Measurements from ENCODE around the gene MEGF6. TPM values are rescaled to one million over a fixed set of nuclear protein-coding genes. Genes with fewer than 3 reads are reported as not detected.

Gene MEGF6
- total and polyA plus RNA-seq, 4 donors, result 17.7 to 54.2 (median 48.2) TPM

DNA sequence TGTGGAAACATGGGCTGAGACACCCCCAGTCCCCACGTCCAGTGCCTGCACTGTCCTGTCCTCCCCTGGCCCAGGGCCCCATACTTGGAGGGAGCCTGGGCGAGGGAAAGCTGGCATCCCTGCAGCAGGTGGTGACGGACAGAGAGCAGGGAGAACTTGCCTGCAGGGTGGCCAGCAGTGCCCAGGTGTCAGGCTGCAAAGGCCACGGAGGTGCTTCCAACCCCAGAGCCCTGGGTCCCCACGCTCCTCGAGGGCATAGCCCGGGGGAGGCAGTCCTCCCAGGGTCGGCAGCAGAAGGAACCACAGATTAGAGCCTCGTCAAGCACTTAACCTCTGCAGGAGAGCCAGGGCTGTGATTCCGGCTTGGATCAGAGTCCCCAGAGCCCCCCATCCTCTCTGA, 79.4 kb downstream of the MEGF6 start:
- ATAC-seq (ENCODE audit: insufficient read depth, low FRiP score) (no peak), DNase-seq (no peak)
- whole genome bisulfite sequencing, 2 donors, result 67 to 68% methylated on average over 10 of the region's 10 CpGs
- peak overlapping the region in 1 of 2 donors; percentile 44 for H3K27ac ChIP-seq (ENCODE audit: low read depth in 1 of 2, low read length in 1 of 2)
- H3K9ac ChIP-seq (ENCODE audit: insufficient read depth in 1 of 2, low read length in 2 of 2), result no peak overlapping the region
- peaks cover 0 to 25% (median 6%) of the 10 kb centered on the region in 5 donors for H3K4me1 ChIP-seq (ENCODE audit: control insufficient read depth in 5 of 5, insufficient read depth in 5 of 5, low read length in 5 of 5)
- TF ChIP-seq, protein P1, sequence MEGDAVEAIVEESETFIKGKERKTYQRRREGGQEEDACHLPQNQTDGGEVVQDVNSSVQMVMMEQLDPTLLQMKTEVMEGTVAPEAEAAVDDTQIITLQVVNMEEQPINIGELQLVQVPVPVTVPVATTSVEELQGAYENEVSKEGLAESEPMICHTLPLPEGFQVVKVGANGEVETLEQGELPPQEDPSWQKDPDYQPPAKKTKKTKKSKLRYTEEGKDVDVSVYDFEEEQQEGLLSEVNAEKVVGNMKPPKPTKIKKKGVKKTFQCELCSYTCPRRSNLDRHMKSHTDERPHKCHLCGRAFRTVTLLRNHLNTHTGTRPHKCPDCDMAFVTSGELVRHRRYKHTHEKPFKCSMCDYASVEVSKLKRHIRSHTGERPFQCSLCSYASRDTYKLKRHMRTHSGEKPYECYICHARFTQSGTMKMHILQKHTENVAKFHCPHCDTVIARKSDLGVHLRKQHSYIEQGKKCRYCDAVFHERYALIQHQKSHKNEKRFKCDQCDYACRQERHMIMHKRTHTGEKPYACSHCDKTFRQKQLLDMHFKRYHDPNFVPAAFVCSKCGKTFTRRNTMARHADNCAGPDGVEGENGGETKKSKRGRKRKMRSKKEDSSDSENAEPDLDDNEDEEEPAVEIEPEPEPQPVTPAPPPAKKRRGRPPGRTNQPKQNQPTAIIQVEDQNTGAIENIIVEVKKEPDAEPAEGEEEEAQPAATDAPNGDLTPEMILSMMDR (IDR thresholded peaks at IDR 0.05; ENCODE audit: control extremely low read depth, extremely low read depth), result no peak
- H3K27me3 ChIP-seq (ENCODE audit: control insufficient read depth in 3 of 3, insufficient read depth in 3 of 3, low read length in 2 of 3), result no peaks in the 10 kb centered on the region
- H3K36me3 ChIP-seq (ENCODE audit: control insufficient read depth in 4 of 4, insufficient read depth in 4 of 4, low read length in 4 of 4), result peaks cover 0 to 2% (median 0%) of the 10 kb centered on the region in 4 donors
- H3K4me3 ChIP-seq, result no peak overlapping the region
- no peaks in the 10 kb centered on the region for H3K9me3 ChIP-seq (ENCODE audit: control insufficient read depth in 4 of 4, insufficient read depth in 3 of 4, low read length in 3 of 4)

DNA sequence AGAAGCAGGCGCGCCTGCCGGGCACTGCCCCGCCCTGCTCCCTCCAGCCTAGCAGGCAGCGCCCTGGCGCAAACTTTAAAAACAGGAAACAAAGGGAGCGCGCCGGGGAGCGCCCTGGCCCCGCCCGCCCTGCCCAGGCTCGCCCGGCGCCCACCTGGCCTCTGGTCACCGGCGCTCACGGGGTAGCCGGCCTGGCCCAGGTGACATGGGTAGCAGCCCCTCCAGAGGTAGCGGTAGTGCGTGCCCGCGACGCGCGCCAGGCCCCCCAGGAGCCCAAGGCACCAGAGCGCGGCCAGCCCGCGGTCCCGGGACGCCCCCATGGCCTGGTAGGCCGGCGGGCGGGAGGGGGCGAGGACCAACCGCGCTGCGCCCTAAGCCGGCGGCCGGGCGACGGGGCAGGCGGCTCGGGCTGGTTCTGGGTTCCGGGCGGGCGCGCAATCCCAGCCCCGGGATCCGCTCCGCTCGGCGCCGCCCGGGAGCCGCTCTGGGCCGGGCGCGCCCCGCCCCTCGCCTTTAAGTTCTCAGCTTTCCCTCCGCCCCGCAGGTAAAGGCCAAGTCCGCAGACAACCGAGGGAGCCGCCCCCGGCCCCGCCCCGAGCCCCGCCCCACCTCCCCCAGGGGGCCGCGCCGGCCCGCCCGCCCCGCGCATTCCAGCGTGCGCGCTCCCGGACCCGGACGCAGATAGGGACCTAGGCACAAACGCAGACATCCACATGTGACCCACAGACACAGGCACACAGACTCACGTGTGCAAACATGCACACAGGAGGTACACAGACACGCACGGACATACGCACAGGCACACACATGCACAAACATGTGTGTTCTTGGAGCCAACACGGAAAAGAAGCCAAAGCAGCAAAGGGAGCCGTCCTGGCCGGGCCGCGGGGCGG, 80.1 kb downstream of the MEGF6 start:
- ATAC-seq (ENCODE audit: insufficient read depth, low FRiP score), result peak; percentile 89
- H3K9ac ChIP-seq (ENCODE audit: insufficient read depth in 1 of 2, low read length in 2 of 2), result peak overlapping the region in 1 of 2 donors; percentile 77
- peaks cover 0 to 2% (median 0%) of the 10 kb centered on the region in 4 donors for H3K36me3 ChIP-seq (ENCODE audit: control insufficient read depth in 4 of 4, insufficient read depth in 4 of 4, low read length in 4 of 4)
- peaks cover 0 to 25% (median 6%) of the 10 kb centered on the region in 5 donors for H3K4me1 ChIP-seq (ENCODE audit: control insufficient read depth in 5 of 5, insufficient read depth in 5 of 5, low read length in 5 of 5)
- TF ChIP-seq, protein P1 (IDR thresholded peaks at IDR 0.05; ENCODE audit: control extremely low read depth, extremely low read depth), result no peak
- H3K27ac ChIP-seq (ENCODE audit: low read depth in 1 of 2, low read length in 1 of 2), result peak overlapping the region; percentile 62 to 69
- 1% methylated on average over 73 to 96 of the region's 96 CpGs for WGBS, 2 donors
- H3K9me3 ChIP-seq (ENCODE audit: control insufficient read depth in 4 of 4, insufficient read depth in 3 of 4, low read length in 3 of 4), result no peaks in the 10 kb centered on the region
- peak; percentile 81 to 90 (median 88) for DNase-seq
- H3K27me3 ChIP-seq (ENCODE audit: control insufficient read depth in 3 of 3, insufficient read depth in 3 of 3, low read length in 2 of 3), result no peaks in the 10 kb centered on the region
- H3K4me3 ChIP-seq, result peak overlapping the region; percentile 58

DNA sequence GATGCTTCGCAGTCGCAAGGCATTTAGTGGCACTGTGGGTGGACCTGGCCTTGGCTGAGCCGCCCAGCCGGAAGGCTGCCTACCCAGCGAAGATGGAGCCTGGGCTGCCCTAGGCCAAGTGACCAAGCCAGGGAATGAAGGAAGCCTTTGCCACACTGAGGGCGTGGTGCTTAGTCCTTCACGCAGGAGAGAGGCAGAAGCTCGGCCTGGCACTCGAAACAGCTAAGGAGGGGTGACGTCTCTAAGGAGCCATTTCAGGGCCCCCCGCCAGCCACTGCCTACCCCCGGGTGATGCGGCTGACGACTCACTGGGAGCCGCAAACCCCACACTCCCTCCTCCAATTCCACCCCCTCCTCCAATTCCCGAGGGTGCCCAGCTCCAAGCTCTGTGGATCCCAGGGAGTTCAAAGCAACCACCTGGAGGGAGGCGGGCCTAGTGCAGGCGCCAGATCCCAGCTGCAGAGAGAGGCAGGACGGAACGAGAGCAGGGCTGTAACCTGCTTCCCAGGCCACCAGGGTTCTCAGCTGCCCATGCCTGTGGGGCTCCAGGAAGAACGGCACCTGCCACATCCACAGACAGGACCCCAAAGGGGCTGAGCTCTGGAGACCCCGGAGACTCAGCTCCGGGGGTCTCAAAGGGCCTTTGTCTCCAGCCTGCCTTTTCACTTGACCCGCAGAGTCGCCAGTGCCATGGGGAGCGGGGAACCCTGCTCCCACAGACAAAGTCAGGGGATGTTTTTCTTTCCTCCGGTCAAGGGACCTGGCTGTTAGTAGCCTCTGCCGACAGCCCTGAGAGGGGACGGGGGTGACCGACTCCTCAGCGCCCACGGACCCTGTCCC, 81.0 kb downstream of the MEGF6 start:
- H3K4me1 ChIP-seq (ENCODE audit: control insufficient read depth in 5 of 5, insufficient read depth in 5 of 5, low read length in 5 of 5), result peaks cover 0 to 25% (median 6%) of the 10 kb centered on the region in 5 donors
- H3K9me3 ChIP-seq (ENCODE audit: control insufficient read depth in 4 of 4, insufficient read depth in 3 of 4, low read length in 3 of 4), result no peaks in the 10 kb centered on the region
- H3K36me3 ChIP-seq (ENCODE audit: control insufficient read depth in 4 of 4, insufficient read depth in 4 of 4, low read length in 4 of 4), result peaks cover 0 to 2% (median 0%) of the 10 kb centered on the region in 4 donors
- ATAC-seq (ENCODE audit: insufficient read depth, low FRiP score) (no peak), DNase-seq (peak in 2 of 3 donors; percentile 29 to 37)
- H3K27ac ChIP-seq (ENCODE audit: low read depth in 1 of 2, low read length in 1 of 2), result peak overlapping the region; percentile 62 to 65
- H3K9ac ChIP-seq (ENCODE audit: insufficient read depth in 1 of 2, low read length in 2 of 2), result peak overlapping the region in 1 of 2 donors; percentile 1
- H3K4me3 ChIP-seq, result peak overlapping the region; percentile 58
- TF ChIP-seq, protein P1 (IDR thresholded peaks at IDR 0.05; ENCODE audit: control extremely low read depth, extremely low read depth), result no peak
- 33 to 40% methylated on average over 32 of the region's 32 CpGs for WGBS, 2 donors
- no peaks in the 10 kb centered on the region for H3K27me3 ChIP-seq (ENCODE audit: control insufficient read depth in 3 of 3, insufficient read depth in 3 of 3, low read length in 2 of 3)
